HepG2 (cell line): ENCODE data around the gene PCNA. TPM values are rescaled to one million over a fixed set of nuclear protein-coding genes. Genes with fewer than 3 reads are reported as not detected.

Source experiments
- AGO1 ChIP-seq: fragments of 200-400 bp; formaldehyde crosslinking; IDR thresholded peaks from 2 replicates; pipeline ENCODE4 v1.6.1; 2017; ENCODE audit warnings: mild to moderate bottlenecking, low read depth, low read length, moderate library complexity; ENCODE audit not compliant: poor library complexity, severe bottlenecking
- CBX2 ChIP-seq, 2 experiments: fragments of 200-600 bp in 1 of 2; sonication (generic); formaldehyde crosslinking in 1 of 2; IDR thresholded peaks; 2 replicates each; pipeline versions ENCODE4 v1.7.0 to v1.8.1; 2018 to 2022; ENCODE audit warnings: low read depth in 2 of 2, low read length in 1 of 2, mild to moderate bottlenecking in 1 of 2, missing genetic modification reagents in 1 of 2
- E2F5 ChIP-seq: sonication (generic); formaldehyde crosslinking; conservative IDR thresholded peaks from 2 replicates; pipeline ENCODE4 v1.4.0; 2020; ENCODE audit warnings: missing genetic modification reagents
- HOXD1 ChIP-seq: sonication (generic); formaldehyde crosslinking; IDR thresholded peaks from 2 replicates; pipeline ENCODE4 v1.5.0; 2020; ENCODE audit warnings: missing genetic modification reagents
- JARID2 ChIP-seq: sonication (generic); formaldehyde crosslinking; IDR thresholded peaks from 2 replicates; pipeline ENCODE4 v1.8.1; 2023; ENCODE audit warnings: missing genetic modification reagents, inconsistent platforms; ENCODE audit not compliant: insufficient replicate concordance
- MED13 ChIP-seq: sonication (generic); formaldehyde crosslinking; IDR thresholded peaks from 2 replicates; pipeline ENCODE4 v1.5.0; 2020; ENCODE audit warnings: missing genetic modification reagents
- NFKB2 ChIP-seq: sonication (generic); formaldehyde crosslinking; IDR thresholded peaks from 2 replicates; pipeline ENCODE4 v1.4.0; 2020; ENCODE audit warnings: missing genetic modification reagents, borderline replicate concordance
- PHF21A ChIP-seq: sonication (generic); formaldehyde crosslinking; IDR thresholded peaks from 2 replicates; pipeline ENCODE4 v1.5.0; 2020; ENCODE audit warnings: mild to moderate bottlenecking, missing genetic modification reagents
- PITX1 ChIP-seq: sonication (generic); formaldehyde crosslinking; IDR thresholded peaks from 2 replicates; pipeline ENCODE4 v1.5.1; 2020; ENCODE audit warnings: mild to moderate bottlenecking, missing genetic modification reagents
- SRSF9 ChIP-seq: fragments of 200-400 bp; formaldehyde crosslinking; IDR thresholded peaks from 2 replicates; pipeline ENCODE4 v1.6.1; 2018; ENCODE audit warnings: borderline replicate concordance, mild to moderate bottlenecking, low read depth, low read length; ENCODE audit not compliant: insufficient read depth, poor library complexity, severe bottlenecking
- TOE1 ChIP-seq: sonication (generic); formaldehyde crosslinking; IDR thresholded peaks from 2 replicates; pipeline ENCODE4 v1.4.0; 2020; ENCODE audit warnings: mild to moderate bottlenecking, missing genetic modification reagents
- ZKSCAN5 ChIP-seq: sonication (generic); formaldehyde crosslinking; IDR thresholded peaks from 2 replicates; pipeline ENCODE4 v1.5.1; 2020; ENCODE audit warnings: mild to moderate bottlenecking, missing genetic modification reagents
- ZNF136 ChIP-seq: sonication (generic); formaldehyde crosslinking; IDR thresholded peaks from 2 replicates; pipeline ENCODE4 v1.8.1; 2022; ENCODE audit warnings: low read depth, mild to moderate bottlenecking, moderate library complexity, missing genetic modification reagents
- ZNF18 ChIP-seq: sonication (generic); formaldehyde crosslinking; IDR thresholded peaks from 2 replicates; pipeline ENCODE4 v1.8.0; 2022; ENCODE audit warnings: mild to moderate bottlenecking, missing genetic modification reagents; ENCODE audit not compliant: insufficient replicate concordance
- ZNF512 ChIP-seq: sonication (generic); formaldehyde crosslinking; IDR thresholded peaks from 2 replicates; pipeline ENCODE4 v1.4.0; 2020; ENCODE audit warnings: mild to moderate bottlenecking, missing genetic modification reagents
- ZNF660 ChIP-seq: sonication (generic); formaldehyde crosslinking; IDR thresholded peaks from 2 replicates; pipeline ENCODE4 v1.5.1; 2020; ENCODE audit warnings: mild to moderate bottlenecking, low read depth, missing genetic modification reagents, borderline replicate concordance
- ZNF75D ChIP-seq: sonication (generic); formaldehyde crosslinking; IDR thresholded peaks from 2 replicates; pipeline ENCODE4 v1.8.1; 2023; ENCODE audit warnings: missing genetic modification reagents, mild to moderate bottlenecking, borderline replicate concordance
- polyA plus RNA-seq, 8 experiments: library from polyadenylated mRNA; depleted of rRNA in 3 of 8; stranded (reverse) in 7 of 8; unstranded in 1 of 8; fragments of >200 nt; fragmentation: Illumina TruSeq in 4 of 8; extraction: Trizol in 4 of 8; gene quantifications; 2 replicates each; pipeline versions ENCODE4 v1.2.1 to v1.2.3, GENCODE V29; 2011 to 2016; ENCODE audit warnings: low read depth in 4 of 8, missing spikeins in 1 of 8, mixed read lengths in 1 of 8; ENCODE audit not compliant: insufficient read depth in 1 of 8
- total RNA-seq, 5 experiments: library from RNA; depleted of rRNA; stranded (reverse); fragments of >200 nt; fragmentation: Illumina TruSeq; extraction: Trizol; gene quantifications; 2 replicates each; pipeline ENCODE4 v1.2.3, GENCODE V29; 2016; ENCODE audit warnings: low read depth in 1 of 5
- TF ChIP-seq, protein P1 (sequence below): sonication (generic); formaldehyde crosslinking; IDR thresholded peaks from 2 replicates; pipeline ENCODE4 v1.4.0; 2020; ENCODE audit warnings: mild to moderate bottlenecking, missing genetic modification reagents, borderline replicate concordance
- TF ChIP-seq, protein P2 (sequence below): sonication (generic); formaldehyde crosslinking; IDR thresholded peaks from 2 replicates; pipeline ENCODE4 v1.8.1; 2023; ENCODE audit warnings: mild to moderate bottlenecking, moderate library complexity, missing genetic modification reagents

The PCNA gene
- total and polyA plus RNA-seq, 2 of the 13 experiments (the other 11 are each of a cell fraction or from before 2014, with no cell fraction given) = 229 to 655 TPM

DNA sequence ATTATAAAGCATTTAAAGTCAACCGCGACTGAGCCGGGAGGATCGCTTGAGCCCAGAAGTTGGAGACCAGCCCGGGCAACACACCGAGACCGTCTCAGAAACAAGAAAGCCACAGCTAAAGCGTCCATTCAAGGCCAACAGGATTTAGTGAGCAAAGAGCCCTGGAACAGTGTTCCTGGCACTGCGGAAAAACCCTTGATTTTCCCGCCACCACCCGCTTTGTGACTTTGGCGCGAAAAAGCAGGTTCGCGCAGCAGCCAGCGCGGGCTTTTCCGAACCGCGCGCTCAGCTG, 669 bp downstream of the PCNA start (continued):
- TF ChIP-seq, protein P1, sequence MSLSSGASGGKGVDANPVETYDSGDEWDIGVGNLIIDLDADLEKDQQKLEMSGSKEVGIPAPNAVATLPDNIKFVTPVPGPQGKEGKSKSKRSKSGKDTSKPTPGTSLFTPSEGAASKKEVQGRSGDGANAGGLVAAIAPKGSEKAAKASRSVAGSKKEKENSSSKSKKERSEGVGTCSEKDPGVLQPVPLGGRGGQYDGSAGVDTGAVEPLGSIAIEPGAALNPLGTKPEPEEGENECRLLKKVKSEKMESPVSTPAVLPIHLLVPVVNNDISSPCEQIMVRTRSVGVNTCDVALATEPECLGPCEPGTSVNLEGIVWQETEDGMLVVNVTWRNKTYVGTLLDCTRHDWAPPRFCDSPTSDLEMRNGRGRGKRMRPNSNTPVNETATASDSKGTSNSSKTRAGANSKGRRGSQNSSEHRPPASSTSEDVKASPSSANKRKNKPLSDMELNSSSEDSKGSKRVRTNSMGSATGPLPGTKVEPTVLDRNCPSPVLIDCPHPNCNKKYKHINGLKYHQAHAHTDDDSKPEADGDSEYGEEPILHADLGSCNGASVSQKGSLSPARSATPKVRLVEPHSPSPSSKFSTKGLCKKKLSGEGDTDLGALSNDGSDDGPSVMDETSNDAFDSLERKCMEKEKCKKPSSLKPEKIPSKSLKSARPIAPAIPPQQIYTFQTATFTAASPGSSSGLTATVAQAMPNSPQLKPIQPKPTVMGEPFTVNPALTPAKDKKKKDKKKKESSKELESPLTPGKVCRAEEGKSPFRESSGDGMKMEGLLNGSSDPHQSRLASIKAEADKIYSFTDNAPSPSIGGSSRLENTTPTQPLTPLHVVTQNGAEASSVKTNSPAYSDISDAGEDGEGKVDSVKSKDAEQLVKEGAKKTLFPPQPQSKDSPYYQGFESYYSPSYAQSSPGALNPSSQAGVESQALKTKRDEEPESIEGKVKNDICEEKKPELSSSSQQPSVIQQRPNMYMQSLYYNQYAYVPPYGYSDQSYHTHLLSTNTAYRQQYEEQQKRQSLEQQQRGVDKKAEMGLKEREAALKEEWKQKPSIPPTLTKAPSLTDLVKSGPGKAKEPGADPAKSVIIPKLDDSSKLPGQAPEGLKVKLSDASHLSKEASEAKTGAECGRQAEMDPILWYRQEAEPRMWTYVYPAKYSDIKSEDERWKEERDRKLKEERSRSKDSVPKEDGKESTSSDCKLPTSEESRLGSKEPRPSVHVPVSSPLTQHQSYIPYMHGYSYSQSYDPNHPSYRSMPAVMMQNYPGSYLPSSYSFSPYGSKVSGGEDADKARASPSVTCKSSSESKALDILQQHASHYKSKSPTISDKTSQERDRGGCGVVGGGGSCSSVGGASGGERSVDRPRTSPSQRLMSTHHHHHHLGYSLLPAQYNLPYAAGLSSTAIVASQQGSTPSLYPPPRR = no peak
- TF ChIP-seq, protein P2, sequence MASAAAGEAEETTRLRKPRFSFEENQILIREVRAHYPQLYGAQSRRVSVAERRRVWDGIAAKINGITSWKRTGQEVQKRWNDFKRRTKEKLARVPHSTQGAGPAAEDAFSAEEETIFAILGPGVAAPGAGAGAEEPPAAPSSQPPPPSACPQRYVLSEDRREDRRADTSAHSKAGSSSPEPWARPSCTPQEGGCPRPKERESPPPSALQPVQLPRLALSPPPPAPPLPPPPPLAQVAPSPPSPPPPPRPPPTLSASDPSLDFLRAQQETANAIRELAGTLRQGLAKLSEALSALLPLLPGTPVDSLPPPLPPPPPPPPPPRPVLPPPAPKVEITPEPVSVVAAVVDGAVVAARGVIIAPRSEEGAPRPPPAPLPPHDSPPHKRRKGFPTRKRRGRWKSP (CRISPR knock-in tag) = no peak
- no peak for TF ChIP-seq CBX2 (IDR thresholded peaks at IDR 0.05; ENCODE audit: low read depth, low read length)
- peak; percentile 100; the same call in 1 of the 2 replicates for TF ChIP-seq CBX2 (CRISPR knock-in tag; IDR thresholded peaks at IDR 0.05; ENCODE audit: low read depth)
- no peak; the same call in 1 of the 2 replicates for TF ChIP-seq ZNF75D (CRISPR knock-in tag)
- peak; percentile 100 for TF ChIP-seq E2F5
- peak; percentile 94 for TF ChIP-seq TOE1 (CRISPR knock-in tag)
- TF ChIP-seq ZNF136 (CRISPR knock-in tag) = peak; percentile 97; the same call in 1 of the 2 replicates
- TF ChIP-seq JARID2 = no peak
- peak; percentile 98 for TF ChIP-seq MED13 (CRISPR knock-in tag)
- no peak for TF ChIP-seq PHF21A (CRISPR knock-in tag)
- TF ChIP-seq AGO1 = no peak
- TF ChIP-seq ZNF660 (CRISPR knock-in tag) = peak; percentile 95
- no peak for TF ChIP-seq ZNF512 (CRISPR knock-in tag)
- TF ChIP-seq NFKB2 = no peak; the same call in 1 of the 2 replicates
- TF ChIP-seq HOXD1 = peak; percentile 97; the same call in 1 of the 2 replicates
- TF ChIP-seq PITX1 (CRISPR knock-in tag) = peak; percentile 88
- TF ChIP-seq ZNF18 (CRISPR knock-in tag) = no peak
- no peak for TF ChIP-seq ZKSCAN5 (CRISPR knock-in tag)
- no peak for TF ChIP-seq SRSF9
